Umbilical cord (tissue), 2 donors: ENCODE data around the gene TBPL1. TPM values are rescaled to one million over a fixed set of nuclear protein-coding genes. Genes with fewer than 3 reads are reported as not detected.

Experiments used
- DNase-seq: peaks from one replicate; pipeline ENCODE4 v3.0.0-alpha.2; 2015; ENCODE audit warnings: low spot score
- total RNA-seq: library from RNA; depleted of rRNA; stranded (reverse); fragments of >200 nt; gene quantifications from one replicate; pipeline ENCODE4 v1.2.3, GENCODE V29; 2014; ENCODE audit warnings: low replicate concordance; ENCODE audit not compliant: insufficient read depth

The TBPL1 gene
- total RNA-seq, 1 donor from 2014 or later: 18.8 TPM

DNA sequence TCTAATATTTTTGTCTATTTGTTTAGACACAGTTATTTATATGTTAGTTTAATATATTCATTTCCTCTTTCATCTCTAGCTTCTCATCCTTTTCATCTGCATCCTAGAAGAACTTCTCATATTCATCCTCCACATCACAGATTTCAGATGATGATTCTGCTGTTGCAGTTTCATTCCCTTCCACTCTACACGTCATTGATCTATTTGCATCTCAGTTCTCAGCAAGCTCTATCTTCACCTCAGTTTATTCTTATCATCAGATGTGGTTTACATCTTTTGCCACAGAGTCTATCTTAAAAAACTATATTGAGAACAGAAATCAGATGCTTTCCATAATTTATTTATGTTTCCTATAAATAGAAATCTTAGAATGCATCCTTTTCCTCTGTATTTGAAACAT lies 86.1 kb downstream of the TBPL1 start:
- no peak for DNase-seq

Other genes starting within 250 kb of the TBPL1 start
- gene TCF21, start 64.1 kb upstream of the TBPL1 start, total RNA-seq: 5.1 TPM
- 2.6 TPM for gene SLC2A12, start 99.4 kb downstream of the TBPL1 start, total RNA-seq